GM12878 (cell line): ENCODE results near the gene RRAGA. TPM values are rescaled to one million over a fixed set of nuclear protein-coding genes. Genes with fewer than 3 reads are reported as not detected.
A peak's percentile ranks its signal among the peaks of the same experiment; 100 is the strongest.
"Not testable (repeated sequence)": the region's sequence is repeated elsewhere in the genome, so short reads cannot be mapped to it uniquely, and the experiment has no call there.

Experiments
- ATAC-seq: fragments of 200-7000 bp; cut with Tn5 transposase; 3 replicates; pipeline ENCODE4 v1.9.1; 2020; ENCODE audit warnings: mild to moderate bottlenecking, moderate library complexity
- BruUV-seq: library from RNA; stranded (reverse); fragments of 400-500 nt; replicated peaks from 2 replicates; lab custom pipeline; 2021; lab: Mats Ljungman, UMichigan
- CTCF ChIA-PET: fragments of 300-600 bp; sonication (Branson Sonifier 250); formaldehyde crosslinking; extraction: SDS; loops from one replicate; lab custom pipeline; 2021; ENCODE audit warnings: inconsistent platforms; lab: Yijun Ruan, JAX
- POLR2A ChIA-PET: fragments of 350-600 bp; formaldehyde crosslinking; extraction: SDS; loops from one replicate; lab custom pipeline; 2021; ENCODE audit warnings: inconsistent platforms; lab: Charles Lee
- RAD21 ChIA-PET: fragments of 300-600 bp; sonication (Branson Sonifier 250); formaldehyde crosslinking; loops from one replicate; lab custom pipeline; 2023; ENCODE audit warnings: antibody characterized with exemption; ENCODE audit not compliant: unreplicated experiment; lab: Charles Lee
- SMC1A ChIA-PET: fragments of 300-600 bp; sonication (Branson Sonifier 250); formaldehyde crosslinking; loops from one replicate; lab custom pipeline; 2023; ENCODE audit not compliant: unreplicated experiment, uncharacterized antibody; lab: Charles Lee
- DNase-seq: peaks from one replicate; pipeline ENCODE4 v3.0.0-alpha.2; 2011; ENCODE audit warnings: low read depth, low spot score
- FAIRE-seq: peaks from 3 replicates; lab custom pipeline; 2011; peaks lifted over from hg19 to GRCh38; lab: Jason Lieb, UNC
- H2AFZ ChIP-seq: 2 replicates; pipeline ENCODE4 v1.6.0; 2011; ENCODE audit warnings: low read depth, low read length, control low read depth; ENCODE audit not compliant: control insufficient read depth
- H3K27ac ChIP-seq: 2 replicates; pipeline ENCODE4 v1.5.1; 2011; ENCODE audit warnings: control low read depth; ENCODE audit not compliant: control insufficient read depth, insufficient read depth
- H3K27me3 ChIP-seq, 2 experiments: replicated peaks in 1 of 2; 2 replicates each; pipeline versions ENCODE4 v1.6.0 to v1.6.1; 2011; ENCODE audit warnings: low read length in 1 of 2; ENCODE audit not compliant: control insufficient read depth in 2 of 2, insufficient read depth in 2 of 2
- H3K36me3 ChIP-seq, 2 experiments: 2 replicates each; pipeline ENCODE4 v1.5.1; 2011; ENCODE audit warnings: low read length in 1 of 2; ENCODE audit not compliant: control insufficient read depth in 2 of 2, insufficient read depth in 2 of 2
- H3K4me1 ChIP-seq: 2 replicates; pipeline ENCODE4 v1.6.1; 2011; ENCODE audit warnings: mild to moderate bottlenecking, low read length, moderate library complexity, mixed read lengths; ENCODE audit not compliant: control insufficient read depth, insufficient read depth
- H3K4me2 ChIP-seq: 2 replicates; pipeline ENCODE4 v1.6.0; 2011; ENCODE audit warnings: control low read depth; ENCODE audit not compliant: control insufficient read depth, insufficient read depth
- H3K4me3 ChIP-seq: fragments of 200-600 bp; sonication (generic); 2 replicates; pipeline ENCODE4 v1.5.1; 2016
- H3K79me2 ChIP-seq: 2 replicates; pipeline ENCODE4 v1.6.0; 2011; ENCODE audit warnings: low read length; ENCODE audit not compliant: control insufficient read depth, insufficient read depth
- H3K9ac ChIP-seq: 2 replicates; pipeline ENCODE4 v1.8.0; 2011; ENCODE audit warnings: low read length, control low read depth, mixed read lengths; ENCODE audit not compliant: control insufficient read depth, insufficient read depth
- H3K9me3 ChIP-seq: replicated peaks from 3 replicates; pipeline ENCODE4 v1.5.1; 2011; ENCODE audit warnings: mild to moderate bottlenecking, low read length; ENCODE audit not compliant: control insufficient read depth, insufficient read depth
- H4K20me1 ChIP-seq: 2 replicates; pipeline ENCODE4 v1.6.0; 2011; ENCODE audit not compliant: control insufficient read depth, insufficient read depth
- IKZF2 ChIP-seq, 2 experiments: fragments of 450-650 bp; IDR thresholded peaks; 2 replicates each; pipeline ENCODE4 v1.6.1; 2017; ENCODE audit warnings: mild to moderate bottlenecking in 2 of 2, moderate library complexity in 2 of 2
- NFYB ChIP-seq: IDR thresholded peaks from 2 replicates; pipeline ENCODE4 v1.6.1; 2011; ENCODE audit warnings: low read depth, mild to moderate bottlenecking, low read length, improper control_type of control experiment, moderate library complexity; ENCODE audit not compliant: insufficient read depth
- RUNX3 ChIP-seq: IDR thresholded peaks from 2 replicates; pipeline ENCODE4 v1.6.1; 2012; ENCODE audit warnings: low read length, inconsistent platforms
- SKIL ChIP-seq: fragments of 450-650 bp; IDR thresholded peaks from 2 replicates; pipeline ENCODE4 v1.6.1; 2017; ENCODE audit warnings: mild to moderate bottlenecking, low read depth, inconsistent platforms; ENCODE audit not compliant: poor library complexity, severe bottlenecking
- SMARCA5 ChIP-seq: fragments of 450-650 bp; IDR thresholded peaks from 2 replicates; pipeline ENCODE4 v1.6.1; 2017; ENCODE audit warnings: mild to moderate bottlenecking
- ZNF217 ChIP-seq: fragments of 450-650 bp; IDR thresholded peaks from 2 replicates; pipeline ENCODE4 v1.6.1; 2017; ENCODE audit warnings: antibody characterized with exemption, mild to moderate bottlenecking
- WGBS: methylation state at CpG from one replicate; pipeline ENCODE4 v1.1.6; 2016; ENCODE audit warnings: low lambda C conversion rate; ENCODE audit not compliant: insufficient replicate concordance, insufficient coverage; ENCODE audit errors: missing lambda C conversion rate; 5-methylcytosine and 5-hydroxymethylcytosine counted together
- in situ Hi-C: fragments of 300-500 bp; cut with MboI; formaldehyde crosslinking; loops from 9 replicates; pipeline ENCODE4 v1.14.3; 2018; ENCODE audit warnings: mixed read lengths
- intact Hi-C: fragments of 100-400 bp; cut with micrococcal nuclease; formaldehyde crosslinking; loops from one replicate; pipeline ENCODE4 v1.14.2; 2022; ENCODE audit not compliant: unreplicated experiment
- polyA plus RNA-seq, 11 experiments: library from polyadenylated mRNA; depleted of rRNA in 4 of 11; unstranded in 6 of 11; stranded (reverse) in 5 of 11; fragments of >200 nt; fragmentation: Nextera tagmentation in 4 of 11; fragmentation: Illumina TruSeq in 1 of 11; extraction: Ambion mirVana in 4 of 11; extraction: Trizol in 1 of 11; gene quantifications; 1 replicate in 1 of 11; 2 replicates in 10 of 11; pipeline versions ENCODE4 v1.2.1 to v1.2.3, GENCODE V29; 2011 to 2016; ENCODE audit warnings: inconsistent platforms in 2 of 11, missing spikeins in 2 of 11, low read depth in 1 of 11
- total RNA-seq, 4 experiments: library from RNA; depleted of rRNA in 3 of 4; stranded (reverse); fragments of >200 nt in 3 of 4; fragmentation: Illumina TruSeq in 1 of 4; extraction: Trizol in 1 of 4; gene quantifications; 2 replicates each; pipeline versions ENCODE4 v1.2.1 to v1.2.3, GENCODE V29; 2013 to 2021

The RRAGA gene
- total and polyA plus RNA-seq, 10 of the 15 experiments (the other 5 are each of a cell fraction or from before 2014, with no cell fraction given): 10.1 to 74.6 (median 37.9) TPM

- ATAC-seq: peak; percentile 30
- H2AFZ ChIP-seq, DNase-seq, BruUV-seq, H3K9ac ChIP-seq, H4K20me1 ChIP-seq, RAD21 ChIA-PET, H3K4me3 ChIP-seq, H3K4me1 ChIP-seq, H3K9me3 ChIP-seq, H3K27ac ChIP-seq, FAIRE-seq, H3K36me3 ChIP-seq, in situ Hi-C loops, POLR2A ChIA-PET, H3K4me2 ChIP-seq, H3K27me3 ChIP-seq, H3K79me2 ChIP-seq: not testable (repeated sequence)
- 45% methylated on average over 2 of the region's 2 CpGs for WGBS
- peak; percentile 78 for TF ChIP-seq NFYB
- CTCF ChIA-PET: interaction anchor here (0.5 to 1.3 kb wide), 3 partner anchors 152 to 432 kb away, joined by 4 read pairs; no protein-coding TSS in a partner anchor
- intact Hi-C loops: loop anchor here (10.0 kb wide), 2 partner anchors 197 to 227 kb away; no protein-coding TSS in a partner anchor
- SMC1A ChIA-PET: interaction anchor here (0.7 to 1.8 kb wide), 4 partner anchors 27 to 1211 kb away, joined by 3 to 4 read pairs (median 3); no protein-coding TSS in a partner anchor
Observed at GRCh38 chr9:19021649-19022048, 27.6 kb upstream of the RRAGA start.

GRCh38 chr9:19022206-19022605 lies 27.0 kb upstream of the RRAGA start:
- Histone ChIP-seq H3K27ac (no peak overlapping the region), H2AFZ (no peak overlapping the region), H3K4me3 (no peak overlapping the region), H3K79me2 (no peaks in the 10 kb centered on the region), H4K20me1 (no peaks in the 10 kb centered on the region), H3K9me3 (peaks cover 4% of the 10 kb centered on the region; the same call in 1 of the 3 replicates), H3K4me2 (no peak overlapping the region), H3K4me1 (peaks cover 3% of the 10 kb centered on the region; the same call in 1 of the 2 replicates), H3K36me3 (no peaks in the 10 kb centered on the region), H3K27me3 (no peaks in the 10 kb centered on the region; a peak in 1 of 4 replicates), H3K9ac (no peak overlapping the region)
- SMC1A ChIA-PET: interaction anchor here (0.7 to 1.8 kb wide), 3 partner anchors 28 to 1211 kb away, joined by 3 to 4 read pairs (median 3); no protein-coding TSS in a partner anchor
- no TSS peak for BruUV-seq
- CTCF ChIA-PET: interaction anchor here (0.6 to 1.3 kb wide), 3 partner anchors 8 to 431 kb away, joined by 3 to 4 read pairs (median 4); no protein-coding TSS in a partner anchor
- TF ChIP-seq IKZF2 (IDR thresholded peaks at IDR 0.05): peak in 1 of 2 experiments; percentile 18; a peak in 1 of 4 replicates
- TF ChIP-seq SKIL: peak; percentile 51
- no peak for TF ChIP-seq ZNF217
- TF ChIP-seq RUNX3: peak; percentile 58
- no peak for TF ChIP-seq SMARCA5
- RAD21 ChIA-PET: no interaction called here
- POLR2A ChIA-PET: no interaction called here
- no peak for DNase-seq
- intact Hi-C loops (loop anchor here (10.0 kb wide), 2 partner anchors 197 to 227 kb away; no protein-coding TSS in a partner anchor), in situ Hi-C loops (no loop called here)
- peak; percentile 71 for ATAC-seq
- FAIRE-seq: no peak
- WGBS: 4% methylated on average over 2 of the region's 2 CpGs
